ENCODE results near the gene VKORC1.
A peak's percentile ranks its signal among the peaks of the same experiment; 100 is the strongest.
"Not testable (repeated sequence)": the region's sequence is repeated elsewhere in the genome, so short reads cannot be mapped to it uniquely, and the experiment has no call there.

The VKORC1 gene

GRCh38 chr16:31108794-31109558 is 14.4 kb upstream of the VKORC1 start:
- Histone ChIP-seq H3K9me3 (ENCODE audit: control insufficient read depth, low read length) (no peaks in the 10 kb centered on the region), H3K36me3 (ENCODE audit: control insufficient read depth, insufficient read depth, low read length) (peaks cover 8% of the 10 kb centered on the region), H3K4me3 (ENCODE audit: low read length) (no peak overlapping the region), H3K9ac (ENCODE audit: low read length) (peak overlapping the region; percentile 87), H3K4me1 (ENCODE audit: control insufficient read depth, insufficient read depth, low read length) (peaks cover 16% of the 10 kb centered on the region), H3K27me3 (ENCODE audit: control insufficient read depth, insufficient read depth, low read length) (no peaks in the 10 kb centered on the region)

DNA sequence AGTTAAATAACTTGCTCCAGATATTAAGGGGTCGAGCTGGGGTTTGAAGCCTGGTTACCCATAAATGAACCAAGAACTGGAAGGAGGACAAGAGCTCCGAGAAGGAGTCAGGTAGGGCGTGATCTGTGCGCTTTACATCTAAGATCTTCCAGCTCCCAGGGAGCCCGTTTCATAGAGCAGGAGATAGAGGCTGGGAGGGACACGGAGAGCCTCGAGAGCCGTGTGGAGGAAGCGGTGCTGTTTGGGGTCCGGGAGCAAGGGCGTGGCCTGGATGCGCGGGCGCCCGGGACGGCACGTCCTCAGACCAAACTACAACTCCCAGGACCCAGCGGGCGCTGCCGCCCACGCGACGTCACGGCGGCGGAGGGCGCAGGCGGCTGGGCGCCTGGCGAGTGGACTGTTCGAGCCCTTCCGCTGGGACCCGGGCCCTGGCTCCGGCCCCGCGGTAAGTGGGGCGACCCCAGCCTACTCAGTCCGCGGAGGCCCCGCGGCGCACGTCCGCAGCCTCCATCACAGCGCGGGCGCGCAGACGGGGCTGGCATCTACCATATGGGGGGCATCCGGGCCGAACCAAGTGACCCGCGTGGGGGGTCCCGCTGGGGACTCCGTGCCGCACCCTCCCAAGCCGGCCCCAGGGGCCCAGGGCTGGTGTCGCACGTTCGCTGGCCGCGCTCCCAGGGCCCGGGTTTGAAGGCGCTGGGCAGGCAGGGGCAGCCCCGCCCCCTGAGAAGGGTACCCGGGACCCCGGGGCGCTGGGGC is 13.6 kb upstream of the VKORC1 start, which contains the start of gene BCKDK:
TSS of gene BCKDK (plus strand) at position 352 of the 759 bp plus-strand sequence. CDS start 838 bp downstream, outside the sequence.
- Histone ChIP-seq H3K9ac (ENCODE audit: low read length) (peak within 1 kb of the TSS; percentile 87), H3K36me3 (ENCODE audit: control insufficient read depth, insufficient read depth, low read length) (peaks cover 8% of the 10 kb centered on the region), H3K27me3 (ENCODE audit: control insufficient read depth, insufficient read depth, low read length) (no peaks in the 10 kb centered on the region), H3K9me3 (ENCODE audit: control insufficient read depth, low read length) (no peaks in the 10 kb centered on the region), H3K4me3 (ENCODE audit: low read length) (peak within 1 kb of the TSS; percentile 36), H3K4me1 (ENCODE audit: control insufficient read depth, insufficient read depth, low read length) (peaks cover 8% of the 10 kb centered on the region)

DNA sequence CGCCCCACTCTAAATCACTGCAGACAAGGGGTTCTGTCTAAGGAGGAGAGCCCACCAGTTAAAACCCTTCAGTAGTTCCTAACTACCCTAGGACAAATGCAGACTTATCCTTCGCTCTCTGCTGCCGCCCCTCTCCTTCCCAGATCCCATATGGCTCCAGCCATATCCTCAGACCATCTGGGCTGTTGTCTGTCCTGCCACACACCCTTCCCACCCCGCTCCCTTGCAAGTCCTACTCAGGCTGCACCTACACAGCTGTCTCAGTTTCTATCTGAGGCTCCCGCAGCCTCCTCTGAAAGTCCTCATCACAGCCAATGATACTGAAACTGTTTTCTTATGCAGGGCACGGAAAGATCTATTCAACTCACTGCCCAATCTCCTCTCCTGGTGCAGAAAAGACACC is 12.9 kb upstream of the VKORC1 start:
- no peak overlapping the region for H3K4me3 ChIP-seq (ENCODE audit: low read length)
- peaks cover 8% of the 10 kb centered on the region for H3K36me3 ChIP-seq (ENCODE audit: control insufficient read depth, insufficient read depth, low read length)
- peaks cover 7% of the 10 kb centered on the region for H3K4me1 ChIP-seq (ENCODE audit: control insufficient read depth, insufficient read depth, low read length)
- H3K9me3 ChIP-seq (ENCODE audit: control insufficient read depth, low read length): no peaks in the 10 kb centered on the region
- no peak overlapping the region for H3K9ac ChIP-seq (ENCODE audit: low read length)
- no peaks in the 10 kb centered on the region for H3K27me3 ChIP-seq (ENCODE audit: control insufficient read depth, insufficient read depth, low read length)

GRCh38 chr16:31106509-31107464 is 12.2 kb upstream of the VKORC1 start:
- Histone ChIP-seq H3K4me1 (ENCODE audit: control insufficient read depth, insufficient read depth, low read length) (peaks cover 7% of the 10 kb centered on the region), H3K36me3 (ENCODE audit: control insufficient read depth, insufficient read depth, low read length) (peaks cover 8% of the 10 kb centered on the region), H3K9ac (ENCODE audit: low read length) (no peak overlapping the region), H3K27me3 (ENCODE audit: control insufficient read depth, insufficient read depth, low read length) (no peaks in the 10 kb centered on the region), H3K9me3 (ENCODE audit: control insufficient read depth, low read length) (no peaks in the 10 kb centered on the region), H3K4me3 (ENCODE audit: low read length) (no peak overlapping the region)

- Histone ChIP-seq H3K4me1 (ENCODE audit: control insufficient read depth, insufficient read depth, low read length) (peaks cover 7% of the 10 kb centered on the region), H3K9me3 (ENCODE audit: control insufficient read depth, low read length) (no peaks in the 10 kb centered on the region), H3K36me3 (ENCODE audit: control insufficient read depth, insufficient read depth, low read length) (no peaks in the 10 kb centered on the region), H3K9ac (ENCODE audit: low read length) (no peak overlapping the region), H3K27me3 (ENCODE audit: control insufficient read depth, insufficient read depth, low read length) (no peaks in the 10 kb centered on the region), H3K4me3 (ENCODE audit: low read length) (no peak overlapping the region)
Observed at GRCh38 chr16:31105677-31106213, 11.1 kb upstream of the VKORC1 start.

DNA sequence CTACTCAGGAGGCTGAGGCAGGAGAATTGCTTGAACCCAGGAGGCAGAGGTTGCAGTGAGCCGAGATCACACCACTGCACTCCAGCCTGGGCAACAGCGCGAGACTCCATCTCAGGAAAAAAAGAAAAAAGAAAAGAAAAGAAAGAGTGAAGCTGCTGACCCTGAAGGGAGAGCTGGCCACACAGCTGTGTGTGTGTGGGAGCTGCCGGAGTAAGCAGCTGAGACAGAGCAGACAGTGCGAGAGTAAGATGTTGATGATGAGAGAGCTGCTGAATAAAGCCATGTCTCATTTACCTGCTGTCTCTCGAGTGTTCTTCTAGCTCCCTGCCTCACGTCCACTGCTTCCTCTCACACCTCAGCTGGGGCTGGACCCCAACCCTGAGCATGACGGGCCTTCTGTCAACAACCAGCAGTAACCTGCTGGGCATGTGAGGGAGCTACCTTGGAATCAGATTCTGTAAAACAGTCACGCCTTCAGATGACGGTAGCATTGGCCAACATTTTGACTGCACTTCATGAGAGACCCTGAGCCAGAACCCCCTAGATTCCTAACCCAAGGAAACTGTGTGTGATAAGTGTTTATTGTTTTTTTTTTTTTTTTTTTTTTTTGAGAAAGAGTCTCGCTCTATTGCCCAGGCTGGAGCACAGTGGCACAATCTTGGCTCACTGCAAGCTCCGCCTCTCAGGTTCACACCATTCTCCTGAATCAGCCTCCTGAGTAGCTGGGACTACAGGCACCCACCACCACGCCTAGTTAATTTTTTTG is 6.5 kb upstream of the VKORC1 start:
- H3K36me3 ChIP-seq (ENCODE audit: control insufficient read depth, insufficient read depth, low read length): not testable (repeated sequence)

DNA sequence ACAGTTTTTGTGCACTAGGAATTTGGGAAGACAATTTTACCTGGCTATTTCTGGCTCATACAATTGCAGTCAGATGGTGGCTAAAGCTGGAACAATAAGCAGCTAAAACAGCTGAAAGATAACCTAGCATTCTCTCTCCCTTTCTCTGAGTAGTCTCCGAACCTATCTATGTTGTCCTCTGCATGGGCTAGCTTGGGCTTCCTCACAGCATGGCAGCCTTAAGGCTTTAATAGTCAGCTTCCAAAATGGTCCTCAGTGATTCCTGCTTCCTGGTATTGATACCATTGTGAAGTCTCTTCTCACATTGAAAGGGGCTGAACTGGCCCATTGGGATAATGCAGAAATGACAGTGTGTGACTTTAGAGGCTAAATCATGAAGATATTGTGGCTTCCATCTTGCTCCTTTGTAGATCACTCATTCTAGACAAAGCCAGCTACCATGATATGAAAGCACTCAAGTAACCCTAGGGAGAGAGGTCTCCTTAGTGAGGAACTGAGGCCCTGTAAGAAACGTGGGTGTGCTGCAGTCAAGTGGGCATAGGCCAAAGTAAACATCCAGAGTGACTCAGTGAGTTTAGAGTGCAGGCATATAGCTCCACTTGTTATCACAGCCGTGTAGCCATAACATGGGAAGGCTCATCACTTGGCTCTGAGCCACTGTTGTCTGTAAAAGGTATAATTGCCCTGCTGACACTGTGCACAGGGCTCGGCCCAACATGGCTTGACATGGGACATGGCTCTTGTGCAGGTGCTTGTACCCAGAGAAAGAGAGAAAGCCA is 5.5 kb upstream of the VKORC1 start:
- Histone ChIP-seq H3K36me3 (ENCODE audit: control insufficient read depth, insufficient read depth, low read length) (no peaks in the 10 kb centered on the region), H3K9me3 (ENCODE audit: control insufficient read depth, low read length) (no peaks in the 10 kb centered on the region), H3K27me3 (ENCODE audit: control insufficient read depth, insufficient read depth, low read length) (no peaks in the 10 kb centered on the region), H3K9ac (ENCODE audit: low read length) (no peak overlapping the region), H3K4me1 (ENCODE audit: control insufficient read depth, insufficient read depth, low read length) (peaks cover 7% of the 10 kb centered on the region), H3K4me3 (ENCODE audit: low read length) (no peak overlapping the region)

More for the DNA sequence above, 6.5 kb upstream of the VKORC1 start:
- H3K27me3 ChIP-seq (ENCODE audit: control insufficient read depth, insufficient read depth, low read length); H3K9me3 ChIP-seq (ENCODE audit: control insufficient read depth, low read length); H3K4me1 ChIP-seq (ENCODE audit: control insufficient read depth, insufficient read depth, low read length); H3K4me3 ChIP-seq (ENCODE audit: low read length); H3K9ac ChIP-seq (ENCODE audit: low read length): not testable (repeated sequence)

GRCh38 chr16:31094088-31094423 is 541 bp downstream of the VKORC1 start:
- peak overlapping the region; percentile 42 for H3K9ac ChIP-seq (ENCODE audit: low read length)
- no peaks in the 10 kb centered on the region for H3K36me3 ChIP-seq (ENCODE audit: control insufficient read depth, insufficient read depth, low read length)
- H3K4me3 ChIP-seq (ENCODE audit: low read length): peak overlapping the region; percentile 12
- no peaks in the 10 kb centered on the region for H3K9me3 ChIP-seq (ENCODE audit: control insufficient read depth, low read length)
- H3K4me1 ChIP-seq (ENCODE audit: control insufficient read depth, insufficient read depth, low read length): peaks cover 13% of the 10 kb centered on the region
- H3K27me3 ChIP-seq (ENCODE audit: control insufficient read depth, insufficient read depth, low read length): no peaks in the 10 kb centered on the region

DNA sequence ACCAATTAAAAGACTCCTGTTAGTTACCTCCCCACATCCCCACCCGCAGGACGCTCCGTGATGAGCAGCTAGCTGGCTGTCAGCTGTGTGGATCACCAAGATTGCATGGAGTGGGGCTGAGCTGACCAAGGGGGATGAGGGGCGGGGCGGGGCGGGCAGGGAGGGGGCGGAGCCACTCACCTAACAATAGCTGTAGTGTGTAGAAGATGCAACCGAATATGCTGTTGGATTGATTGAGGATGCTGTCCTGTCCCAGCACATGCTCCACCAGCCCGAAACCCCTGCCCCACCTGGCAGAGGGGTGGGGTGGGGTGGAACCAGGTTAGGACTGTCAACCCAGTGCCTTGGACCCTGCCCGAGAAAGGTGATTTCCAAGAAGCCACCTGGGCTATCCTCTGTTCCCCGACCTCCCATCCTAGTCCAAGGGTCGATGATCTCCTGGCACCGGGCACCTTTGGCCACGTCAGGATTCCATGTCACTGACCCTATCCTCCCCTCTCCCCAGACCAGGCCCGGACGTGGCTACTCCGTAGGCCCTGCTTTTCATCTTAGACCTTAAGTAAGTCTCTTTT is 1.4 kb downstream of the VKORC1 start:
- Histone ChIP-seq H3K36me3 (ENCODE audit: control insufficient read depth, insufficient read depth, low read length) (no peaks in the 10 kb centered on the region), H3K9ac (ENCODE audit: low read length) (peak overlapping the region; percentile 34), H3K27me3 (ENCODE audit: control insufficient read depth, insufficient read depth, low read length) (no peaks in the 10 kb centered on the region), H3K4me3 (ENCODE audit: low read length) (no peak overlapping the region), H3K4me1 (ENCODE audit: control insufficient read depth, insufficient read depth, low read length) (peaks cover 19% of the 10 kb centered on the region), H3K9me3 (ENCODE audit: control insufficient read depth, low read length) (no peaks in the 10 kb centered on the region)

DNA sequence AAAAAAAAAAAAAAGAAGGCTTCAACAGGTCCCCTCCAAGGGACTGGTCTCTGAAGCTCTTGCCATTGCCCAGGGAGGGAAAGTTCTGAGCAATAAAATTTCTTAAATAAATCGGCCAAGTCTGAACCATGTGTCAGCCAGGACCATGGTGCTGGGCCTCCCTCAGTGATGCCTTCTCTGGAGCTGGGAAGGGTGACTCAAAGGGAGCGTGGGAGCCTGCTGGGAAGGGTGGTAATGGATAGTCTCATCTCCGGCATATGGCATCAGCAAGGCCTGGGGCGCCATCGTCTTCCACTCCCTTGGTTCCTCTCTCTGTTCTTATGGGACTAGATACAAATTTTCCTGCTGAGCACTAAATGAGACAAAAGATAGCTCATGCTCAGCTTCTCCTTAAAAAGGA is 2.3 kb downstream of the VKORC1 start:
- H3K4me3 ChIP-seq (ENCODE audit: low read length): no peak overlapping the region
- H3K9me3 ChIP-seq (ENCODE audit: control insufficient read depth, low read length): no peaks in the 10 kb centered on the region
- H3K27me3 ChIP-seq (ENCODE audit: control insufficient read depth, insufficient read depth, low read length): no peaks in the 10 kb centered on the region
- H3K4me1 ChIP-seq (ENCODE audit: control insufficient read depth, insufficient read depth, low read length): peaks cover 24% of the 10 kb centered on the region
- H3K9ac ChIP-seq (ENCODE audit: low read length): no peak overlapping the region
- H3K36me3 ChIP-seq (ENCODE audit: control insufficient read depth, insufficient read depth, low read length): no peaks in the 10 kb centered on the region

Data from mucosa of stomach (tissue), 1 donor.